ENCODE measurements around the gene BRSK2.
"Not testable (repeated sequence)": the region's sequence is repeated elsewhere in the genome, so short reads cannot be mapped to it uniquely, and the experiment has no call there.

The BRSK2 gene

GRCh38 chr11:1345737-1346513 lies 43.8 kb upstream of the BRSK2 start:
- DNase-seq (ENCODE audit: low read depth): no peak
- H3K4me3 ChIP-seq (replicated peaks; ENCODE audit: low read depth, low read length): no peak overlapping the region
- TF ChIP-seq CTCF (IDR thresholded peaks at IDR 0.05; ENCODE audit: low read length, missing control alignments): no peak

GRCh38 chr11:1346669-1347390 lies 42.9 kb upstream of the BRSK2 start:
- TF ChIP-seq CTCF (IDR thresholded peaks at IDR 0.05; ENCODE audit: low read length, missing control alignments): no peak
- H3K4me3 ChIP-seq (replicated peaks; ENCODE audit: low read depth, low read length): no peak overlapping the region
- no peak for DNase-seq (ENCODE audit: low read depth)

- not testable (repeated sequence) for DNase-seq (ENCODE audit: low read depth); H3K4me3 ChIP-seq (replicated peaks; ENCODE audit: low read depth, low read length)
Measured at GRCh38 chr11:1347411-1347999, 42.2 kb upstream of the BRSK2 start.

GRCh38 chr11:1348146-1348795 lies 41.5 kb upstream of the BRSK2 start:
- no peak for TF ChIP-seq CTCF (IDR thresholded peaks at IDR 0.05; ENCODE audit: low read length, missing control alignments)
- no peak overlapping the region for H3K4me3 ChIP-seq (replicated peaks; ENCODE audit: low read depth, low read length)
- DNase-seq (ENCODE audit: low read depth): no peak

- no peak overlapping the region for H3K4me3 ChIP-seq (replicated peaks; ENCODE audit: low read depth, low read length)
- DNase-seq (ENCODE audit: low read depth): no peak
- TF ChIP-seq CTCF (IDR thresholded peaks at IDR 0.05; ENCODE audit: low read length, missing control alignments): no peak
Measured at GRCh38 chr11:1348796-1349326, 40.9 kb upstream of the BRSK2 start.

GRCh38 chr11:1349327-1350041 lies 40.2 kb upstream of the BRSK2 start:
- no peak for TF ChIP-seq CTCF (IDR thresholded peaks at IDR 0.05; ENCODE audit: low read length, missing control alignments)
- H3K4me3 ChIP-seq (replicated peaks; ENCODE audit: low read depth, low read length): no peak overlapping the region
- DNase-seq (ENCODE audit: low read depth): no peak

All from fibroblast of pulmonary artery (primary cell).